ENCODE data around the gene B3GNT5. TPM values are rescaled to one million over a fixed set of nuclear protein-coding genes. Genes with fewer than 3 reads are reported as not detected.

B3GNT5 gene
- total and polyA plus RNA-seq, 10 of the 15 experiments (the other 5 are each of a cell fraction or from before 2014, with no cell fraction given) = 0.24 to 1.1 (median 0.48) TPM

GRCh38 chr3:183275418-183275817 is 22.4 kb downstream of the B3GNT5 start:
- POLR2A ChIA-PET = interaction anchor here (2.6 kb wide), 1 partner anchor 10 kb away, joined by 10 read pairs; no protein-coding TSS in a partner anchor
- CTCF ChIA-PET = interaction anchor here (0.6 to 2.8 kb wide), 3 partner anchors 10 to 394 kb away, joined by 3 to 13 read pairs (median 4); no protein-coding TSS in a partner anchor
- no peak for FAIRE-seq
- Histone ChIP-seq H3K4me1 (ENCODE audit: control insufficient read depth, insufficient read depth, low read length) (no peaks in the 10 kb centered on the region), H3K9me3 (replicated peaks; ENCODE audit: control insufficient read depth, insufficient read depth, low read length) (no peaks in the 10 kb centered on the region), H3K4me3 (no peak overlapping the region), H3K27me3 (replicated peaks in 1 of 2; ENCODE audit: control insufficient read depth in 2 of 2, insufficient read depth in 2 of 2, low read length in 1 of 2) (no peaks in the 10 kb centered on the region), H3K27ac (ENCODE audit: control insufficient read depth, insufficient read depth) (no peak overlapping the region), H2AFZ (ENCODE audit: control insufficient read depth, low read depth, low read length) (no peak overlapping the region), H3K36me3 (ENCODE audit: control insufficient read depth in 2 of 2, insufficient read depth in 2 of 2, low read length in 1 of 2) (no peaks in the 10 kb centered on the region), H4K20me1 (ENCODE audit: control insufficient read depth, insufficient read depth) (no peaks in the 10 kb centered on the region), H3K9ac (ENCODE audit: control insufficient read depth, insufficient read depth, low read length) (no peak overlapping the region), H3K4me2 (ENCODE audit: control insufficient read depth, insufficient read depth) (no peak overlapping the region), H3K79me2 (ENCODE audit: control insufficient read depth, insufficient read depth, low read length) (no peaks in the 10 kb centered on the region)
- BruUV-seq (replicated peaks) = no TSS peak
- in situ Hi-C loops (cut with MboI) = no loop called here
- no peak for ATAC-seq
- no peak for DNase-seq (ENCODE audit: low read depth, low spot score)
- RAD21 ChIA-PET (ENCODE audit: unreplicated experiment) = interaction anchor here (1.2 to 1.9 kb wide), 2 partner anchors 10 to 106 kb away, joined by 4 to 8 read pairs; no protein-coding TSS in a partner anchor
- intact Hi-C loops (cut with micrococcal nuclease; ENCODE audit: unreplicated experiment) = no loop called here
- 58% methylated on average over 2 of the region's 2 CpGs for WGBS (ENCODE audit: insufficient coverage, insufficient replicate concordance, low lambda C conversion rate, missing lambda C conversion rate)
- SMC1A ChIA-PET (ENCODE audit: uncharacterized antibody, unreplicated experiment) = interaction anchor here (0.9 to 3.2 kb wide), 5 partner anchors 10 to 107 kb away, joined by 3 to 15 read pairs (median 6); no protein-coding TSS in a partner anchor
- TF ChIP-seq TCF7 (IDR thresholded peaks at IDR 0.05; ENCODE audit: borderline replicate concordance) (no peak), SREBF1 (IDR thresholded peaks at IDR 0.05; ENCODE audit: low read length) (no peak), TARDBP (IDR thresholded peaks at IDR 0.05; ENCODE audit: borderline replicate concordance) (no peak), CREB1 (IDR thresholded peaks at IDR 0.05; ENCODE audit: low read depth) (no peak), BRCA1 (IDR thresholded peaks at IDR 0.05; ENCODE audit: low read depth, low read length) (no peak), BCLAF1 (IDR thresholded peaks at IDR 0.05) (no peak), MTA2 (IDR thresholded peaks at IDR 0.05; ENCODE audit: low read depth) (no peak), BACH1 (IDR thresholded peaks at IDR 0.05; ENCODE audit: borderline replicate concordance) (no peak), MAX (IDR thresholded peaks at IDR 0.05; ENCODE audit: low read depth, low read length) (no peak), RCOR1 (conservative IDR thresholded peaks at IDR 0.05; ENCODE audit: low read depth, low read length) (no peak), TCF12 (IDR thresholded peaks at IDR 0.05; ENCODE audit: low read depth, low read length) (no peak), REST (IDR thresholded peaks at IDR 0.05; ENCODE audit: low read depth, low read length) (no peak), SRF (IDR thresholded peaks at IDR 0.05; ENCODE audit: low read depth in 2 of 2, low read length in 2 of 2) (no peak), EED (IDR thresholded peaks at IDR 0.05; ENCODE audit: low read depth) (no peak), JUNB (IDR thresholded peaks at IDR 0.05) (no peak), RELA (IDR thresholded peaks at IDR 0.05; ENCODE audit: borderline replicate concordance, partially characterized antibody) (no peak), NFIC (IDR thresholded peaks at IDR 0.05; ENCODE audit: low read depth, low read length) (no peak), SKIL (IDR thresholded peaks at IDR 0.05; ENCODE audit: low read depth, poor library complexity, severe bottlenecking) (no peak)
